BJ (cell line): Measurements from ENCODE around the gene CMPK1. TPM values are rescaled to one million over a fixed set of nuclear protein-coding genes. Genes with fewer than 3 reads are reported as not detected.
"Not testable (repeated sequence)": the region's sequence is repeated elsewhere in the genome, so short reads cannot be mapped to it uniquely, and the experiment has no call there.

ENCODE experiments used
- CTCF ChIA-PET: fragments of 350-600 bp; formaldehyde crosslinking; extraction: SDS; loops from one replicate; lab custom pipeline; 2021; ENCODE audit warnings: antibody characterized with exemption, inconsistent platforms; lab: Yijun Ruan, JAX
- POLR2A ChIA-PET: fragments of 300-600 bp; sonication (Branson Sonifier 250); formaldehyde crosslinking; extraction: SDS; loops from one replicate; lab custom pipeline; 2021; ENCODE audit warnings: antibody characterized with exemption; lab: Charles Lee
- DNase-seq: peaks from one replicate; pipeline ENCODE4 v3.0.0-alpha.2; 2011; ENCODE audit warnings: low read depth
- H3K27me3 ChIP-seq: 2 replicates; pipeline ENCODE4 v1.6.0; 2011; ENCODE audit warnings: low read length; ENCODE audit not compliant: control insufficient read depth, insufficient read depth
- H3K36me3 ChIP-seq: 2 replicates; pipeline ENCODE4 v1.5.1; 2011; ENCODE audit warnings: low read length; ENCODE audit not compliant: control insufficient read depth, insufficient read depth
- H3K4me3 ChIP-seq: 2 replicates; pipeline ENCODE4 v1.5.1; 2011; ENCODE audit warnings: low read depth, mild to moderate bottlenecking, control low read depth, low read length
- CTCF ChIP-seq: IDR thresholded peaks from 2 replicates; pipeline ENCODE4 v1.5.1; 2011; ENCODE audit warnings: low read depth, mild to moderate bottlenecking, control low read depth, inconsistent platforms, low read length, moderate library complexity; ENCODE audit not compliant: insufficient read depth
- polyA plus RNA-seq: library from polyadenylated mRNA; depleted of rRNA; stranded (reverse); fragments of >200 nt; gene quantifications from 2 replicates; pipeline ENCODE4 v1.2.3, GENCODE V29; 2011

CMPK1 gene
- polyA plus RNA-seq, 1 experiment, result 22.5 TPM

- TF ChIP-seq CTCF, result no peak
- H3K36me3 ChIP-seq, result no peaks in the 10 kb centered on the region
- CTCF ChIA-PET, result no interaction called here
- H3K4me3 ChIP-seq, result no peak overlapping the region
- H3K27me3 ChIP-seq, result no peaks in the 10 kb centered on the region
- DNase-seq, result no peak
- POLR2A ChIA-PET, result no interaction called here
Observed at GRCh38 chr1:47302472-47302871, 31.1 kb upstream of the CMPK1 start.

GRCh38 chr1:47309427-47309826 is 24.2 kb upstream of the CMPK1 start:
- TF ChIP-seq CTCF, result no peak
- H3K36me3 ChIP-seq, result no peaks in the 10 kb centered on the region
- ChIA-PET POLR2A (no interaction called here), CTCF (interaction anchor here (0.6 kb wide), 1 partner anchor 37 kb away, joined by 3 read pairs; no protein-coding TSS in a partner anchor)
- no peak overlapping the region for H3K4me3 ChIP-seq
- DNase-seq, result no peak
- H3K27me3 ChIP-seq, result no peaks in the 10 kb centered on the region

GRCh38 chr1:47313915-47314664 is 19.5 kb upstream of the CMPK1 start, which contains the start of gene STIL:
Gene STIL, minus strand, starts transcription at chr1:47314147. Its CDS starts 3,828 bp downstream, at chr1:47310319.
- H3K36me3 ChIP-seq, result no peaks in the 10 kb centered on the region
- ChIA-PET CTCF (interaction anchor here (0.6 to 1.1 kb wide), 3 partner anchors 109 to 133 kb away, joined by 3 to 4 read pairs (median 3); no protein-coding TSS in a partner anchor), POLR2A (no interaction called here)
- H3K4me3 ChIP-seq, result peak within 1 kb of the TSS; percentile 90
- H3K27me3 ChIP-seq, result no peaks in the 10 kb centered on the region
- peak; percentile 99 for DNase-seq
- no peak for TF ChIP-seq CTCF

GRCh38 chr1:47317841-47318240 is 15.7 kb upstream of the CMPK1 start:
- ChIA-PET POLR2A (no interaction called here), CTCF (interaction anchor here (0.7 to 1.8 kb wide), 12 partner anchors 13 to 871 kb away, joined by 3 to 7 read pairs (median 4); partner anchors contain the start of genes CMPK1 and FOXD2)
- no peaks in the 10 kb centered on the region for H3K36me3 ChIP-seq

GRCh38 chr1:47319968-47320367 is 13.6 kb upstream of the CMPK1 start:
- H3K36me3 ChIP-seq, DNase-seq, H3K27me3 ChIP-seq, CTCF ChIA-PET, POLR2A ChIA-PET, H3K4me3 ChIP-seq: not testable (repeated sequence)

More at GRCh38 chr1:47317841-47318240, 15.7 kb upstream of the CMPK1 start:
- no peak for TF ChIP-seq CTCF
- peak; percentile 83 for DNase-seq
- Histone ChIP-seq H3K4me3 (no peak overlapping the region), H3K27me3 (no peaks in the 10 kb centered on the region)
